SK-N-DZ (cell line): ENCODE results near the gene RFX3.

ENCODE experiments used
- DNase-seq: peaks from one replicate; pipeline ENCODE4 v3.0.0-alpha.2; 2015; ENCODE audit warnings: low spot score

RFX3 gene

DNA sequence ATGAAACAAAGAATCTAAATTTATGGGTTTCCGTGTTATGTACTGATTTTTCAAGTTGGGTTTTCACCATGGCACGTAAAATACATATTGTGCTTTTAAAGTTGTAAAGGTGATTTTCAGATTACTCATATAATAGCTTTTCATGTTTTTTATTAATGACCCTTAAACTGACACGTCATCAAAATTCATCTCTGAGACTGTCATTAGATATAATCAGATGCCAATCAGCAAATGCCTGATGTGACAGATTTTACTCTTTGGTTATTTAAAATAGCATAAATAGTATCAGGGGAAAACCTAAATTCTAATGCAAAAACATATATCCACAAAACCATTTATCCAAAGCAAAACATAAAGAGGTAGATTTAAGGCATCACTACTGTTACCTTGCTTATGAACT, 11.0 kb downstream of the RFX3 start:
- no peak for DNase-seq

DNA sequence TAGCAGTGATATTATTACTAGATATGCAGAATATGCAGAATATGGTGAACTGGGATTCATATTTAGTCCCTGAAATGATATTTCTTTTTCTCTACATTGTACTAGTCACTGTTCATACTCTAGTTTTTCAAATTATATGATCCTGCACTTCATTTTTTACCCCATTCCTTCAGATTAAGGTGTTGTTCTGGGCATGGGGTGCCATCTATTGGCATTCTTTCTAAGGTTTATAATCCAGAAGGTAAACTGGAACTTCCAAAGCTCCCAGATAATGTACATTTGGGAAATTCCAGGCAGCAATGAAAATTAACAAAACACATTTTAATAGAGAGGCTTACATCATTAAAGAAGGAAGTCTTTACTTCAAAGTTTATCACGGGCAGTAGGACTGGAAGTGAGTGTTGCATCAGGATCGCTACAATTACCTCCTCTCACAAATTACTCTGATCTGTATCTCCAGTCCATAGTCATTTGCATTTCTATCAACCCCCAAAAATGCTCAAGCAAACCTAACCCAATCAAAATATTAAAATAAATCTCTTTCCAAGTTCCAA, 12.5 kb downstream of the RFX3 start:
- no peak for DNase-seq

DNA sequence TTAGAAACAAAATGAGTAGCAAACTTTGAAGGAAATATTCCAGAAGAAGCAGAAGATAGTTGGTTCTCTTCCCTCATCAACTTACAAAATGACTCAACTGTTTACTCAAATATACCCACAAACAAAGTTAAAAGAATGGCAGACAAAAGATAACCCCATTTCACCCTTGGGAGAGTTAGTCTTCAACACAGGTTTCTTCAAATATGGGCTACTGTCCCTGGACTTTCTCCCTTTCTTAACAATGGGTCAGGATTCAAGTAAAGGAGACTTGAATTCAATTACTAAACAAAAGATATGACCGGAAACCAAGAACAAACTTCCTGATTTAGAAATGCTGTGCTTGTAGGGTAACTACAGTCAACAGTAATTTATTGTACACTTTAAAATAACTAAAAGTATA, 14.2 kb downstream of the RFX3 start:
- no peak for DNase-seq

DNA sequence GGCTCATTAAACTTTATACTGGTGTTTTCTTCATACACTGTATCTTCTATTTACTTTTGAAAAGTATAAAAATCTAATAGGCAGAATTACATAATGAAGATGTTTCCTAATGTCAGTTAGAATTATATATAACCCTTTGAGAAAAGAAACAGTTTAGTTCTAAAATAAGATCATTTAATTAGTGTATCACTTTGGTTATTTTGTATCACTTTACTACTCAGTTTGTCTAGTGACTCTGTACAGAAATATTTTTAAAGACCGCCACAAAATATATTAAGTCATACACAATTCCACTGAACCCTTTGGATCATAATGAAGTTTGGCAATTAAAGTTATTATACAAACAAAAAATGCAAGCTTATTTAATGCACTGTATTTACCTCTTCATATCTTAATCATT, 15.0 kb downstream of the RFX3 start:
- no peak for DNase-seq

DNA sequence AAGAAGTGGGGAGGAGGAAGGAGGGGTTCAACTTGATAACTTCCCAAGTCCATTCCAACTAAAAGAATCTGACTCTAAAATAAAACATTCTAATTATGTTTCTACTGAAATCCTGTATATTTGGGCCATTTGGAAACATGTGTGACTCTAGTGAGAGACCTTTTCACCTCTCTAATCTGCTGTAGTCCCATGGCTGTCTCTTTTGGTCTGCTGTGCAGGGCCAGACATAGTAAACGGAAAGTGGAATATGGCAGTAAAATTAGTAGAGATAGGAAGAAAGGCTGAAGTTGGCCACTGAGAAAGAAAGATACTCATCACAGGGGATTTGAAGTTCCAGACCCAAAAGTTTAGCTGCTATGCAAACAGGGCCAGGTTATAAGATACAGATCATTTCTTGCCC, 15.9 kb downstream of the RFX3 start:
- DNase-seq: no peak

DNA sequence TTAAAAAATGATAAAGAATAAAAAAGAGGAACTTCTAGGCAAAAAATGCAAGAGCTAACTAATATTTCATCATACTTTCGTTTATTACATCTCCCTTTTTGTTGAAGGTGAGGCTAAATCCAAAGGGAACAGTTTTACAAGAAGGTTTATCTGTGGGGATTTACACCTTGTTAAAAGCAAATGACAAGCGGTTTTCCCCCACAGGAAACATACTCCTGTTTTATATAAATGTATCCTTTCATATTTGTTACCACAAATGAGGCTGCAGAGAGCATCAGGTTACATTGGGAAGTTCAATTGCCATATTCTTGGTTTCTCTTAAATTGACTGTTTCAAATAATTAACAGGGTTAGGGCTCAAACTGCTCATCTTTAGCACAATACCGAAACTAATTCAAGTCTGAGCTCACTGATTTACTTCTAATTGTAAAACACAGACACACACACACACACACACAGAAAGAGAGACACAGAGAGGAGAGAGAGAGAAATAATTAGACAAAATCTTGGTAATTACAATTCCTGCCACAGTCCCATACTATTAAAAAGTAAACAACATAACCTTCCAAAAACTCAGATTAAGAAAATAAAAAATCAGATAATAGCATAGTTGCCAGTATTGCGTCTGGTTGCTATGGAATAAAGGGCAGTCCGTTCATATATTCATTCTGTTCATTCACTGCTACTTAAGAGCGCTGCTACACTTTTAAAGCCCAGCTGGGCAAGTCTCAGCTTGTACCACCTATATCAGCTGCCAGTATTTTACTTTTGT, 17.1 kb downstream of the RFX3 start:
- no peak for DNase-seq

DNA sequence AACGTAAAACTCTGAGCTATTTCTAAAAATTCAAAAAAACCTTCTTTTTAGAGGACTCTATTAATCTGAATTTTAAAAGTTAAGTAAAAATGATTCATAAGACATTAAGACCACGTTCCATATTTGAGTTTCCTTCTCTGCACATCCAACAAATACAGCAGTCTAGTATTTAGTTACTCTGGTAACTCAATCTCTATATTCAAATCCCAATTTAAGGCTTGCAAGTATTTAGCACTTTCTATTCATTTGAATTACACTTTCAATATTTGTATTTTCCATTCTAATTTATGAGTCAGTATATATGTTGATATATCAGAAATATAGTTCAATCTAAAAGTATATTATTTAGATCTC, 17.7 kb downstream of the RFX3 start:
- no peak for DNase-seq

DNA sequence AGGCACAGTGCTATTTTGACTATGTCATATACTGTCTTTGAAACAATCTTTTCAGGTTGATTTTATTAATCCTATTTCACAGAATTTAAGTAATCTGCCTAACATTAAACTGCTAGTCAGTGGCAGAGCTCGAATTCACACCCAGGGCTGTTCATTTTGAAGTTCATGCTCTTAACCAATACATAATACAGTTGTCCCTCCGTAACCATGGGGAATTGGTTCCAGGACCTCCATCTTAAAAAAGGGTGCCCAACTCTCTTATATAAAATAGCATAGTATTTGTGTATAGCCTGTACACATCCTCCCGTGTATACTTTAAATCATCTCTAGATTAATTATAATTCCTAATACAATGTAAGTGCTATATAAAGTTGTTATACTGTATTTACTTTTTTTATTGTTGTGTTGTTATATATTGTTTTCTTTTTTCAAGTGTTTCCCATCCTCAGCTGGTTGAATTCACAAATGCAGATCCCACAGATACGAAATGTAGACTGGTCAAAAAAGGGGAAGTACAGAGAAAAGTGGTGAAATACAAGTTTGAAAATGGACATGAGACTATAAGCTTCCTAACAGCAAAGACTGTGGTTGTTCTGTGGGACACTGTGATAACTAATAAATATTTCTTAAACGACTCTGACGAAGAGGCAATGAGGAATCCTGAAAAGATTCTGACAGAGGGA, 18.3 kb downstream of the RFX3 start:
- DNase-seq: no peak

DNA sequence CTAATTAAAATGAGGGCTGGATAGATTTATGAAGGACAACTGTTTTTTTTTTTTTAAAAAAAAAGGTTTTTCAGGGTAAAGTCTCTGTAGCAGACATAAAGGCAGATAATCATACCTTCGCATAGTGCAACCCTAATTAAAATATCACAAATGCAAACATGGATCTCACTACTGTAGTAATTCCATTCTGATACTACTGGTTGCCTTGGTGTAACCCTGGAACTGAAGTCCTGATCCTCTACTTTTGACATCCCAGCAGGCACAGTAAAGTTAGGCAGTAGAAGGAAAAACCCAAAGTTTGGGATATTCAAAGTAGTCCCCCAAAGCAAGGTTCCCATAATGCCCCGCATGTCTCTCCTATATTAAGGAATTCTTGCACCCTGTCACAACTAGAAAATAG, 19.6 kb downstream of the RFX3 start:
- no peak for DNase-seq

DNA sequence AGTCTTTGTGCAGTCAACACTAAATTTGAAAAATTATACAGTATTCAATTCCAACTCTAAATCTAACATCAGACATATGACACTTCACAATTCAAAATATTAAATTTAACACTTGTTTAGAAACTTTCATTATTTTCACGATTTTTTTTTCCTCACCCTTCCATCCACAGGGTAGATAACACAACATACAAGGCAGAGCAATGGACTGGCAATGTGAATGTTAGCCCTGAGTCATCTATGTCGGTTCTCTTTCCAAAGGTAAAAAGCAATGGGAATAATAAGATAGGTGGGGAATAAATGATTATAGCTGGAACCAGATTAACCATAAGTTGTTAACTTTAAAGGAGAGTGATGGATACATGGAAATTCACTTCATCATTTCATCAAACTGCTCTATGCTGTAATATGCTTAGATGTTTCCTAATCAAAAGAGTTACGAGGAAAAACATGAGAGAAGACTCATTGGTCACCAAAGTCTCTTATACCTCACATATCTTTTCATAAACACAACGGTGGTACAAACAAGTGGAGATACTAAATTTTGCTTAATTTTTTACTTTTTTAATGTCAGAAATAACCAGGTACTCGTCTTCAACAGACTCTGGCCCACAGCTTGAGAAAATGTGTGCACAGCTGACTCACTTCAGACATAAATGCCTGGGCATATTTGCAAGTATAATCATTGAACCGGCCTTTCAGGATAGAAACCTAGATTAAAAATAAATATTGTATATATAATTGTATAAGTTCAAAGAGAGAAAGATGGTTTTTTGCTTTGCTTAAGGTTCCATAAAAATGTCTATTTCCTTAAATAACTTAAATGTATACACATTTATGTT, 23.0 kb downstream of the RFX3 start:
- DNase-seq: no peak

DNA sequence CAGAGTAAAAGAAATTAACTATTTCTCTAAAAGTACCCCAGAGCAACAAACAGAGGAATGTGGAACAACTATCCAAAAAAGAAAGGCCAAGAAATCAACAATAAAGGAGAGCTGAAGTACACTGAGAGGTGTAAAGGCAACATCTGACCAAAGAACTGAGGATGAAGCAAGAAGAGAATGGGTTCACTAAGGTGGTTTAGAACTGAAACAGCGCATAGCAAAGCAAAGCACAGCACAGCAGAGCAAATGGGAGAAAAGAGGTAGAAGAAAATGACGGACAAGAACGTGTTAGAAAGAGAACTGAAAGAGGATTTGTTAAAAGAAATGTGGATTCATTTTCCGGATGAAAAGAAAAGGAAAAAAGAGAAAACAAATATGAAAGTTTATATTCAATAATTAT, 25.8 kb downstream of the RFX3 start:
- no peak for DNase-seq

DNA sequence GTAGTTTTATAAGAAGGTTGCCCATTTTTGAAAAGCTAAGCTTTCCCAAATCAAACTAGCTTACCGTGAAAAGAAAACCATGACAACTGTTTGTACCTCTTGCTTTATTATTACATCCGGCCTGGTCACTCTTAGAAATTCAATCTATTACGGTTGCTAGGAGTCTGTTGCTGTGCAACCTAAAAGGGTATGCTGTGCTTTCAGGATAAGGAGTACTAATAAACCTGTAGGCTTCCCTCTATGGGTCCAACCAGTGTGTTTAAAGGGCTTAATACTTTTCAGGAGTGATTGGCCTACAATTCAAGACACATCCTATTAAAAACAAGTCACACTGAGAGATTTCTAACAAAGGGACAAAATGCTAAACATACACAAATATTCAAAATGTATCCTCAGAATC, 27.1 kb downstream of the RFX3 start:
- DNase-seq: no peak

DNA sequence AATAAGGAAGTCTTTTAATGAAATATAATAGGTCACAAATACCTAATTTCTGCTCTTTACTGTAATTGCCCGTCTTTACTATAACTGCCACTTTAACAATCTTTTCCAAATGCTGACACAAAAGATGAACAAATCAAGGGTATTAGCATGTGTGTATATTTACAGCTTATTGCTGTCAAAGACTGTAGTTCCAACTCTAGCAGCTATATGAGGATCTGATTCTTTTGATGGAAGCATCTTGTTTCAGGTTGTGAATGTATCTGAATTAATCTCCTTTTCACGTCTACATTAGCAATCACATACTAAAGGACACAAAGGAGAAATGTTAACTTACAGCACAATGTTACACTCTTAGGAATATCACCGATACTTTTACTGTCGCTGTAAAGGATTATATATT, 27.9 kb downstream of the RFX3 start:
- DNase-seq: no peak

DNA sequence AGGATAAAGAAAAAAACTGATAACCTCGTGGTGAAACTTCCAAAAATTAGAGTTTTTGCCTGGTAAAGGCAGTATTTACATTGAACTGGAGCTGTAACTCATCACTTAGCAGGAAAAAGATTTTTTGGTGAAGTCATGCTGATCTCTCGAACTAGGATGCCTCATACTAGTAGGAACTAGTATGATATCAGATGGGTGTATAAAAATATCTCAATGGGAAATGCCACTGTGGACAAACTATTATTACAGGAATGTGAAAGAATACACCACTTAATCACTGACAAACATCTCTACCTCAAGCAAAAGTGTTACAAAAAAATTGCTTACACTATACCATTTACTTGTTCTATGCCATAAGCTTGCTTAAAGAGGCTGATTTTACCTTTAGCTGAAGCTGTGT, 28.4 kb downstream of the RFX3 start:
- DNase-seq: no peak

DNA sequence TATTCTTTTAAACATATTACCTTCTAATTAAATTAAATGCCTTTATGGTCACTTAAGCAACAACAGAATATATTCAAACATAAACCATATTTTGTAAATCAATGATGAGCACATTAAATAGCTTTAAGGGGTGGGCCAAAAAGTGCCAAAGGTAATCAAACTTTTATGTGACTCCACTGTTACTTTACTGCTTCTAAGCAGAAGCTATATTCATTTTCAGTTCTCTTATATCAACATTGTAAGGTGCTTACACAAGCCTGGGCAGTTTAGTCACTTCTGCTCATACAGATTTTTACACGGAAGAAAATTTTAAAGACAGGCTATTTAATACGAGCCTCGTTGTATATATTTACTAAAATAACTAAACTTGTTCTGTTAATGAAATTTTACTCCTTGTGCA, 29.9 kb downstream of the RFX3 start:
- DNase-seq: no peak

DNA sequence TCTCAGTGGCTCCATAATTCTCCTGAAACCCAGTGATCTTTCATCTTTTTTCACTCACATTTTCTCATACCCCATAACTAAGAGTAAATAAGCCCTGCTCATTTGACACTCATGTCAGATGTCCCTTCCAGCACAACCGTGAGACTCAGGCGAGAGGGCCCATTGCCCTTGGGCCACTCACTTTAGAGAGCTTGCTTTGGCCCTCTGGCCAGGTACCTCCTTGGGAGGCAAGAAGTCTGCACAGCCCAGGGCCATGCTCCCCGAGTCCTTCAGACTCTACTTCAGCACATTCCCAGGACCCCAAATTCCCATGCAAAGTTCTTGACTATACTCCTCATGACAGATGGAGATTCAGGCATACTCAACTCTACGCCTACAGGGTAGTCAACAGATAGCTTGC, 33.6 kb downstream of the RFX3 start:
- no peak for DNase-seq

DNA sequence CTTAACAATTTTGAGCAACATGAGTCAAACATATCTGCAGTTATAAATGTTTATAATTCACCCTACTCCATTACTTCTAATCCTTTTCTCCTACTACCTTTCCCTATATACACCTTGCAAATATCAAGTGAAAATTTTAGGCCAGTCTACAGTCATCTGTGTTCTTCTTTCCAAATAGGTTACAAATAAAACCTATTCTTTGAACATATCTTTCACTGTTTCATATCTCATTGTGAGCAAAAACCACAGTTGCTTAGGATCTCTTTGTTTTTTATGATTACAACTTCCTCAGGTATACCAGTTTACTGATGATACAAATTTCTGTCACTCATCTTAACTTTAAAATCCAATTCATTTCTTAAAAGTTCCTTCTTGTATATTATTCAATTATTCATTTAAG, 34.4 kb downstream of the RFX3 start:
- no peak for DNase-seq

DNA sequence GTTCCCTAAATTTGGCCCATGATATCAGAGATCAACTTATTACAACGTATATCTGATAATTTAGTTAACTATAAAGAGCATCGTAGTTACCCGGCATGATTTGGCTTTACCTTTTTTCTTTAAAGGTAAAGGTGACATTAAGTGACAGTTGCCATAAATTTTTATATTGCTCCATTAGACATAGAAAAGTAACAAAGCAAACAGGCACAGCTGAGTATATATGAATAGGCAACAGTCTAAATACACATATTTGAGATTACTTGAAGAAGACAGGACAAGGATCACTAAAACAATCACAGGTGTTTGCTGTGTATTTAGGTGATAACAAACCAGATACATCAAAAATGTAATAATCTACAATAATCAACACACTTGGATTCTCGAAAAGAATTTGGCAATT, 34.8 kb downstream of the RFX3 start:
- DNase-seq: no peak

DNA sequence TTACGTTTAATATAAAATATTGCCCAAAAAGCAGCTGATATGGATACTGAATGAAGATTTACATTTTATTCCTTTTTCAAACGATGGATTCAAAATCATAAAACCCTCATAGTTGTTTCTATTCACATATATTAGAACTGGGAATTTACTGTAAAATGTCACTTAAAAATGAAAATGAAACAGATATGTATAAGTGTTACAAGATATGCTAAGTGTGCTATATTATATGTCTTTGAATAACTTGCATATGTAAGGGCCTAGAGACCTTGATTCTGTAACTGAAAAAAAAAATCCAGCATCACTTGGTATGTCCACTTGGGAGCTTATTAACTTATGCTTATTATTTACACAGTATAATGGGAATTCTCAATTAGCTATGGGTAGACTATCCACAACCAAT, 43.2 kb downstream of the RFX3 start:
- DNase-seq: no peak

DNA sequence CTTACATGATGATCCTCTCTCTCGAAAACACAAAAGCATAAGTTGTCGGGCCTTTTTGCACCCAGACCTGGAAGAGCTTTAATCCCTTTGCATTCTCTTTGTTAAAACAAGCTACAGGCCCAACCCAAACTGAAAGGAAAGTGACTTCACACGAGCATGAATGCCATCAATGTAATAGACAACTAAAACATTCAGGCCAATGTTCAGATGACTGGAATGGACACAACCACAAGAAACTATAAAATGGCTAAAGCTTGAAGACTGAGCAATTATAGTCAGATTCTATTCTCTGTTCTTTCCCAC, 45.5 kb downstream of the RFX3 start:
- DNase-seq: no peak

DNA sequence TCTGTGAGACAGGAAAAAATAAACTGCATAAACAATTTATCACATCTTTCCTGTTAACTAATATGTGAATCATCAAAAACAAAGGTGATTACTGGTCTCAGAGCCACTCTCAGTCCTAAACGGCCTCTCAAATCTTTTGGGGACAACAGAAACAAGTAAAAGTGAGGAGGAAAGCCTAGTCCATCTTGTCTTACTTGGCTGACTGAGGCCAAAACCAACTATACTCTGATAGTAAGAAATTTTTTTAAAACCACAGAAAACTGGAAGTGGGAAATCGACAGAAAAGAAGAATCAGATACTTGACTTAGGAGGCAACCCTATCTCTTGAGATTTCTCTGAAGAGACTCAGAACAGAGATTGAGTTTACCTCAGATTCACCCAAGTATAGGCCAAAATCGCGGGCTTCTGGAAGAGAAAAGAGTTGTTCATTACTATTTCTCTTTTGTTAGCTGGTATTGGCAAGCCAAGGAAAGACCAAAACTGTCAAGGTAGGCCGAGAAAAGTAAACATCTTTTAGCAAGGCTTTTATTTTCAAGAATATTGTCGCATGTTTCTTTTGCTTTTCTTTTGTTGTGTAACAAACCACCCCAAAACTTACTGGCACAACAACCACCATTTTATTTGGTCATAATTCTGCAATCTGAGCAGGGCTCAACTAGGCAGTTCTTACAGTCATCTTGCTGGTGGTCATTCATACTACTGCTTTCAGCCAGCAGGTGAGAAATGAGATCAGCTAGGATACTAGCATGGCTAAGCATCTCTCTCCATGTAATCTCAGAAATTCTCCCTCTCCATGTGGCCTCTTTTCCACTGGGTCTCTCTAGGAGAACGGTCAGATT, 46.1 kb downstream of the RFX3 start:
- DNase-seq: no peak

DNA sequence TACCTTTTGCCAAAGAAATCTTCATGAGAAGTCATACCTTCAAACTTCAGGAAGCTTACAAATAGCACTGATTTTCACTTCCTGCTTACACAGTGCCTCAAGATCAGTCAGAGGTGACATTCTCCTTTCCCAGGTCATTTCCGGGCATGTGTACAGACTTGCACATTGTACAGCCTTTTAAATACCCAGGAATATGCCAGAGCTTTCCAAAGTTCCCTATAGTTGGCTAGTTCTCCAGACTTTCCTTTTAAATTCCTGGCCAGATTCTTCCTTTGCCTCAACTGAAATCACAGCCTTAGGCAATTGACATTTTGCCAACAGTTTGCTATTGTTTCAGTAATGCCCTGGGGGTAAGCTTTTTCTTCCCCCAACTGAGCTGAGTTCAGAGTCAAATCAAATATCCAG, 47.2 kb downstream of the RFX3 start:
- no peak for DNase-seq
